GOT3 (cell line): ENCODE data around the gene GTPBP3.

Experiments
- DNase-seq: peaks from one replicate; lab custom pipeline; 2025; ENCODE audit warnings: mixed read lengths; lab: John Stamatoyannopoulos, UW

Gene GTPBP3

GRCh38 chr19:17385878-17386611 is 48.7 kb downstream of the GTPBP3 start:
- DNase-seq, result no peak

GRCh38 chr19:17389288-17389687 is 51.9 kb downstream of the GTPBP3 start:
- no peak for DNase-seq

- DNase-seq, result no peak
Measured at GRCh38 chr19:17389957-17390664, 52.8 kb downstream of the GTPBP3 start.

GRCh38 chr19:17390665-17391370 is 53.5 kb downstream of the GTPBP3 start:
- DNase-seq, result peak; percentile 38

- DNase-seq, result no peak
Measured at GRCh38 chr19:17391371-17392151, 54.2 kb downstream of the GTPBP3 start.
